A549 (cell line): ENCODE results near the gene PITX1. TPM values are rescaled to one million over a fixed set of nuclear protein-coding genes. Genes with fewer than 3 reads are reported as not detected.
A peak's percentile ranks its signal among the peaks of the same experiment; 100 is the strongest.

ENCODE experiments used
- ATAC-seq, 2 experiments: fragments of 200-7000 bp in 1 of 2; fragments of >200 bp in 1 of 2; cut with Nextera tagmentation in 1 of 2; cut with Tn5 transposase in 1 of 2; 3 replicates each; pipeline versions ENCODE4 v1.8.0 to v1.9.1; 2018 to 2020; ENCODE audit warnings: mild to moderate bottlenecking in 1 of 2, moderate library complexity in 1 of 2
- CTCF ChIA-PET: fragments of 300-600 bp; sonication (Branson Sonifier 250); formaldehyde crosslinking; extraction: SDS; loops from one replicate; lab custom pipeline; 2021; ENCODE audit warnings: antibody characterized with exemption, inconsistent platforms; lab: Yijun Ruan, JAX
- POLR2A ChIA-PET: fragments of 350-600 bp; formaldehyde crosslinking; extraction: SDS; loops from one replicate; lab custom pipeline; 2021; ENCODE audit warnings: antibody characterized with exemption, inconsistent platforms; lab: Yijun Ruan, JAX
- DNase-seq, 2 experiments: peaks; one replicate each; pipeline versions ENCODE4 v3.0.0 to v3.0.0-alpha.2; 2011 to 2016; ENCODE audit warnings: low read depth in 1 of 2, low spot score in 1 of 2
- FAIRE-seq: peaks from 2 replicates; lab custom pipeline; 2011; peaks lifted over from hg19 to GRCh38; lab: Jason Lieb, UNC
- H3K27ac ChIP-seq, 2 experiments: fragments of >200 bp; sonication (Bioruptor Twin); formaldehyde crosslinking; 3 replicates each; pipeline ENCODE4 v1.5.1; 2016 to 2017
- H3K4me1 ChIP-seq: fragments of >200 bp; sonication (Bioruptor Twin); formaldehyde crosslinking; 3 replicates; pipeline ENCODE4 v1.6.1; 2016
- H3K4me2 ChIP-seq: fragments of >200 bp; sonication (Bioruptor Twin); formaldehyde crosslinking; 3 replicates; pipeline ENCODE4 v1.6.1; 2016
- H3K4me3 ChIP-seq: fragments of >200 bp; sonication (Bioruptor Twin); formaldehyde crosslinking; 3 replicates; pipeline ENCODE4 v1.5.1; 2016
- H3K9me3 ChIP-seq: fragments of >200 bp; sonication (Bioruptor Twin); formaldehyde crosslinking; 3 replicates; pipeline ENCODE4 v1.6.1; 2016
- ATOH8 ChIP-seq: fragments of 250-450 bp; sonication (Bioruptor Pico); IDR thresholded peaks from 2 replicates; pipeline ENCODE4 v1.5.0; 2020; ENCODE audit warnings: low read depth, mild to moderate bottlenecking, moderate library complexity
- BHLHE40 ChIP-seq: IDR thresholded peaks from 2 replicates; pipeline ENCODE4 v1.6.1; 2012; ENCODE audit warnings: low read depth, low read length, inconsistent platforms
- CBX8 ChIP-seq: fragments of 200-600 bp; sonication (generic); IDR thresholded peaks from 2 replicates; pipeline ENCODE4 v1.6.1; 2016
- CEBPB ChIP-seq, 2 experiments: fragments of >200 bp in 1 of 2; sonication (Bioruptor Twin) in 1 of 2; formaldehyde crosslinking in 1 of 2; IDR thresholded peaks; 2 replicates each; pipeline ENCODE4 v1.6.1; 2012 to 2016
- CTCF ChIP-seq: fragments of >200 bp; sonication (Bioruptor Twin); formaldehyde crosslinking; IDR thresholded peaks from 3 replicates; pipeline ENCODE4 v1.5.1; 2016
- ELK1 ChIP-seq: fragments of 150-350 bp; IDR thresholded peaks from 2 replicates; pipeline ENCODE4 v1.6.1; 2014; ENCODE audit warnings: low read depth, mild to moderate bottlenecking, low read length
- ESRRA ChIP-seq: fragments of 150-350 bp; IDR thresholded peaks from 2 replicates; pipeline ENCODE4 v1.6.1; 2014; ENCODE audit warnings: mild to moderate bottlenecking, low read length, borderline replicate concordance
- JUNB ChIP-seq: fragments of >200 bp; sonication (Bioruptor Twin); formaldehyde crosslinking; IDR thresholded peaks from 2 replicates; pipeline ENCODE4 v1.6.1; 2016
- KDM1A ChIP-seq: fragments of 200-600 bp; sonication (generic); IDR thresholded peaks from 2 replicates; pipeline ENCODE4 v1.6.1; 2016; ENCODE audit warnings: low read depth, mild to moderate bottlenecking
- KDM5A ChIP-seq: fragments of 200-600 bp; sonication (generic); IDR thresholded peaks from 2 replicates; pipeline ENCODE4 v1.6.1; 2016; ENCODE audit warnings: antibody characterized with exemption, mild to moderate bottlenecking
- MAFK ChIP-seq: fragments of 450-650 bp; IDR thresholded peaks from 2 replicates; pipeline ENCODE4 v1.6.1; 2014; ENCODE audit not compliant: partially characterized antibody
- MAX ChIP-seq: IDR thresholded peaks from 2 replicates; pipeline ENCODE4 v1.6.1; 2012
- MYC ChIP-seq: IDR thresholded peaks from 2 replicates; pipeline ENCODE4 v1.6.1; 2012; ENCODE audit warnings: mild to moderate bottlenecking, inconsistent platforms, low read length, improper control_type of control experiment, borderline replicate concordance
- NR3C1 ChIP-seq: fragments of >200 bp; sonication (Bioruptor Twin); formaldehyde crosslinking; IDR thresholded peaks from 3 replicates; pipeline ENCODE4 v1.6.1; 2017
- RAD21 ChIP-seq, 2 experiments: fragments of >200 bp in 1 of 2; sonication (Bioruptor Twin) in 1 of 2; formaldehyde crosslinking in 1 of 2; IDR thresholded peaks in 1 of 2; conservative IDR thresholded peaks in 1 of 2; 2 replicates in 1 of 2; 3 replicates in 1 of 2; pipeline ENCODE4 v1.6.1; 2012 to 2018; ENCODE audit warnings: inconsistent platforms in 1 of 2
- REST ChIP-seq: fragments of 200-600 bp; sonication (generic); IDR thresholded peaks from 2 replicates; pipeline ENCODE4 v1.6.1; 2016; ENCODE audit warnings: antibody characterized with exemption, mild to moderate bottlenecking, moderate library complexity
- TFCP2L1 ChIP-seq: fragments of 250-450 bp; sonication (Bioruptor Pico); IDR thresholded peaks from 2 replicates; pipeline ENCODE4 v1.5.0; 2021; ENCODE audit warnings: mild to moderate bottlenecking
- TP53 ChIP-seq: fragments of 250-450 bp; sonication (Bioruptor Pico); IDR thresholded peaks from 2 replicates; pipeline ENCODE4 v1.5.0; 2021; ENCODE audit warnings: mild to moderate bottlenecking, moderate library complexity
- ZFP36 ChIP-seq: fragments of 450-650 bp; IDR thresholded peaks from 2 replicates; pipeline ENCODE4 v1.6.1; 2014; ENCODE audit warnings: borderline replicate concordance; ENCODE audit not compliant: partially characterized antibody
- WGBS: methylation state at CpG from one replicate; pipeline ENCODE4 v1.1.6; 2017; ENCODE audit errors: missing lambda C conversion rate; 5-methylcytosine and 5-hydroxymethylcytosine counted together
- polyA plus RNA-seq, 4 experiments: library from polyadenylated mRNA; depleted of rRNA in 3 of 4; stranded (reverse); fragments of >200 nt; fragmentation: RNase III in 1 of 4; extraction: RNeasy Plus Mini Kit Qiagen cat#74134 plus additional on column Dnase treatment in 1 of 4; gene quantifications; 2 replicates in 3 of 4; 3 replicates in 1 of 4; pipeline ENCODE4 v1.2.3, GENCODE V29; 2011 to 2017
- TF ChIP-seq, protein P1 (sequence below): fragments of >200 bp; sonication (Bioruptor Twin); formaldehyde crosslinking; IDR thresholded peaks from 2 replicates; pipeline ENCODE4 v1.6.1; 2016

The PITX1 gene
- polyA plus RNA-seq, 2 of the 4 experiments (the other 2 are of a cell fraction): 11.1 to 16.7 TPM

DNA sequence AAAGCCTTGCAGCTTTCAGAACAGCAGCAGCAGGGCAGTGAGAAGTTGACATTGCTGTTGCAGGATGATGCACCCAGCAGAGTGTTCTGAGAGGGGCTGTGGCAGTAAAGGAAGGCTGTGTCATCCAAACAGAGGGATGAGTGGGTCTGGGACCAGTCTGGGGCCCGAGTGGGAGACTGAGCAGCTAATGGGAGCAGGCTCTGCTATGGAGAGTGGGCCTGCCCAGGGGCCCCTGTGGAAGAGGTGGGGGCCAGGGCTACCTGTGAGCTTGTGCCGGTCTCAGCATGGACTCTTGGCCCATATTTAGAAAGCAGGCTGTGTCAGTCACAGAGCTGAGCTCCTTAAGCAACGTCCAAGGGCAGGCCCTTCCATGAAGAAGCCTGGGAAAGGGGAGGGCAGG, 26.0 kb upstream of the PITX1 start:
- ChIA-PET CTCF (interaction anchor here (0.6 to 3.5 kb wide), 6 partner anchors 9 to 152 kb away, joined by 3 to 15 read pairs (median 4); no protein-coding TSS in a partner anchor), POLR2A (no interaction called here)
- 61% methylated on average over 3 of the region's 3 CpGs for WGBS
- no peak for TF ChIP-seq ATOH8 (CRISPR knock-in tag)
- no peak for TF ChIP-seq MYC
- no peak for TF ChIP-seq CBX8
- TF ChIP-seq KDM1A: no peak
- no peak for TF ChIP-seq ESRRA
- TF ChIP-seq, protein P1, sequence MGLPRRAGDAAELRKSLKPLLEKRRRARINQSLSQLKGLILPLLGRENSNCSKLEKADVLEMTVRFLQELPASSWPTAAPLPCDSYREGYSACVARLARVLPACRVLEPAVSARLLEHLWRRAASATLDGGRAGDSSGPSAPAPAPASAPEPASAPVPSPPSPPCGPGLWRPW: no peak
- no peak for TF ChIP-seq BHLHE40
- no peak for TF ChIP-seq ELK1
- no peak for TF ChIP-seq MAFK
- no peak for TF ChIP-seq TFCP2L1 (CRISPR knock-in tag)
- no peak for TF ChIP-seq ZFP36
- TF ChIP-seq REST: no peak
- no peak for TF ChIP-seq JUNB
- ATAC-seq: no peak
- H3K4me2 ChIP-seq: no peak overlapping the region
- no peaks in the 10 kb centered on the region for H3K9me3 ChIP-seq
- no peak overlapping the region for H3K27ac ChIP-seq
- DNase-seq: no peak
- no peak for FAIRE-seq
- H3K4me1 ChIP-seq: no peaks in the 10 kb centered on the region
- H3K4me3 ChIP-seq: no peak overlapping the region

- H3K4me3 ChIP-seq: no peak overlapping the region
- no peaks in the 10 kb centered on the region for H3K4me1 ChIP-seq
- H3K4me2 ChIP-seq: no peak overlapping the region
- TF ChIP-seq ELK1 (no peak), MAX (no peak), TP53 (CRISPR knock-in tag) (no peak), CEBPB (IDR thresholded peaks at IDR 0.05) (no peak), NR3C1 (no peak), CTCF (0 out of 3 replicates have a peak, but pooled peaks have one; percentile 17), KDM5A (no peak), MYC (no peak), RAD21 (conservative IDR thresholded peaks at IDR 0.05 in 1 of 2, IDR thresholded peaks at IDR 0.05 in 1 of 2) (peak; percentile 25 to 36; a peak in 1 of 5 replicates)
- no peaks in the 10 kb centered on the region for H3K9me3 ChIP-seq
- no peak overlapping the region for H3K27ac ChIP-seq
- POLR2A ChIA-PET: no interaction called here
- DNase-seq: no peak
- peak; percentile 28 to 57; a peak in 3 of 6 replicates for ATAC-seq
- CTCF ChIA-PET: interaction anchor here (0.6 to 3.5 kb wide), 8 partner anchors 9 to 206 kb away, joined by 3 to 15 read pairs (median 4); no protein-coding TSS in a partner anchor
- FAIRE-seq: no peak
- WGBS: 56% methylated on average over 11 of the region's 12 CpGs
Measured at GRCh38 chr5:135059000-135059923, 25.2 kb upstream of the PITX1 start.
